Loucy (cell line): ENCODE data around the gene SORCS2.

ENCODE experiments used
- H2AFZ ChIP-seq: fragments of 200-600 bp; sonication (generic); 2 replicates; pipeline ENCODE4 v1.6.0; 2016; ENCODE audit warnings: antibody characterized with exemption, mild to moderate bottlenecking, low read length, moderate library complexity
- H3F3A ChIP-seq: fragments of 200-600 bp; 2 replicates; pipeline ENCODE4 v1.6.0; 2016; ENCODE audit warnings: antibody characterized with exemption, low read depth, mild to moderate bottlenecking
- H3K27me3 ChIP-seq: fragments of 200-600 bp; sonication (generic); 2 replicates; pipeline ENCODE4 v1.6.1; 2014; ENCODE audit warnings: low read length, mild to moderate bottlenecking; ENCODE audit not compliant: insufficient read depth, poor library complexity, severe bottlenecking
- H3K36me3 ChIP-seq: fragments of 200-600 bp; sonication (generic); 2 replicates; pipeline ENCODE4 v1.6.1; 2016; ENCODE audit warnings: low read length; ENCODE audit not compliant: insufficient read depth
- H3K4me1 ChIP-seq: fragments of 200-600 bp; sonication (generic); 2 replicates; pipeline ENCODE4 v1.5.1; 2014; ENCODE audit warnings: low read length, mild to moderate bottlenecking; ENCODE audit not compliant: insufficient read depth, poor library complexity, severe bottlenecking
- H3K4me2 ChIP-seq: fragments of 200-600 bp; sonication (generic); 2 replicates; pipeline ENCODE4 v1.6.0; 2014; ENCODE audit warnings: antibody characterized with exemption, low read length, low read depth, mild to moderate bottlenecking; ENCODE audit not compliant: poor library complexity, severe bottlenecking
- H3K4me3 ChIP-seq: fragments of 200-600 bp; sonication (generic); 2 replicates; pipeline ENCODE4 v1.5.1; 2014; ENCODE audit warnings: low read length, mild to moderate bottlenecking, mixed read lengths; ENCODE audit not compliant: poor library complexity, severe bottlenecking
- H3K79me2 ChIP-seq: fragments of 200-600 bp; sonication (generic); 2 replicates; pipeline ENCODE4 v1.6.1; 2014; ENCODE audit warnings: low read length; ENCODE audit not compliant: insufficient read depth
- H3K9ac ChIP-seq: fragments of 200-600 bp; sonication (generic); 2 replicates; pipeline ENCODE4 v1.6.0; 2014; ENCODE audit warnings: mild to moderate bottlenecking, low read depth, low read length, moderate library complexity; ENCODE audit not compliant: poor library complexity, severe bottlenecking
- H3K9me2 ChIP-seq: fragments of 200-600 bp; sonication (generic); replicated peaks from 2 replicates; pipeline ENCODE4 v1.6.1; 2016; ENCODE audit warnings: low read depth, low read length, mixed read lengths
- H3K9me3 ChIP-seq: fragments of 200-600 bp; sonication (generic); 2 replicates; pipeline ENCODE4 v1.6.1; 2014; ENCODE audit warnings: mild to moderate bottlenecking, antibody characterized with exemption, low read length, low read depth; ENCODE audit not compliant: insufficient read depth
- H4K20me1 ChIP-seq: fragments of 200-600 bp; sonication (generic); 2 replicates; pipeline ENCODE4 v1.6.0; 2014; ENCODE audit warnings: antibody characterized with exemption, low read length, mild to moderate bottlenecking; ENCODE audit not compliant: insufficient read depth, poor library complexity, severe bottlenecking
- CTCF ChIP-seq: fragments of 200-600 bp; sonication (generic); conservative IDR thresholded peaks from 2 replicates; pipeline ENCODE4 v1.5.1; 2014; ENCODE audit warnings: mild to moderate bottlenecking, antibody characterized with exemption, low read length
- EZH2phosphoT487 ChIP-seq: fragments of 200-600 bp; IDR thresholded peaks from 2 replicates; pipeline ENCODE4 v1.6.1; 2018; ENCODE audit warnings: antibody characterized with exemption, mild to moderate bottlenecking, moderate library complexity, borderline replicate concordance

Gene SORCS2

GRCh38 chr4:7473081-7473480 is 280.7 kb downstream of the SORCS2 start:
- Histone ChIP-seq H2AFZ (no peak overlapping the region), H3K27me3 (no peaks in the 10 kb centered on the region), H3K79me2 (no peaks in the 10 kb centered on the region), H3F3A (no peaks in the 10 kb centered on the region), H3K4me2 (no peak overlapping the region), H3K9me2 (no peaks in the 10 kb centered on the region), H4K20me1 (no peaks in the 10 kb centered on the region), H3K9ac (no peak overlapping the region), H3K4me1 (no peaks in the 10 kb centered on the region), H3K4me3 (no peak overlapping the region), H3K9me3 (peaks cover 10% of the 10 kb centered on the region; the same call in 1 of the 2 replicates), H3K36me3 (no peaks in the 10 kb centered on the region)
- TF ChIP-seq CTCF (no peak), EZH2phosphoT487 (no peak)

GRCh38 chr4:7474320-7474719 is 282.0 kb downstream of the SORCS2 start:
- Histone ChIP-seq H3K4me2 (no peak overlapping the region), H3K9me3 (peaks cover 4% of the 10 kb centered on the region; the same call in 1 of the 2 replicates), H3K79me2 (no peaks in the 10 kb centered on the region), H3K27me3 (no peaks in the 10 kb centered on the region), H3K9me2 (no peaks in the 10 kb centered on the region), H3K4me1 (no peaks in the 10 kb centered on the region), H3K9ac (no peak overlapping the region), H3K4me3 (no peak overlapping the region), H4K20me1 (no peaks in the 10 kb centered on the region), H2AFZ (no peak overlapping the region), H3F3A (no peaks in the 10 kb centered on the region), H3K36me3 (no peaks in the 10 kb centered on the region)
- TF ChIP-seq CTCF, result no peak
- TF ChIP-seq EZH2phosphoT487, result no peak

- H3K4me3 ChIP-seq, result no peak overlapping the region
Measured at GRCh38 chr4:7475207-7475606, 282.9 kb downstream of the SORCS2 start.

More at GRCh38 chr4:7475207-7475606, 282.9 kb downstream of the SORCS2 start:
- H3K9me2 ChIP-seq, result no peaks in the 10 kb centered on the region
- no peaks in the 10 kb centered on the region for H3K79me2 ChIP-seq
- peaks cover 8% of the 10 kb centered on the region; the same call in 1 of the 2 replicates for H3K9me3 ChIP-seq
- H3K4me2 ChIP-seq, result no peak overlapping the region
- no peaks in the 10 kb centered on the region for H3K27me3 ChIP-seq
- no peaks in the 10 kb centered on the region for H3K4me1 ChIP-seq
- H2AFZ ChIP-seq, result no peak overlapping the region
- H3K36me3 ChIP-seq, result no peaks in the 10 kb centered on the region
- TF ChIP-seq EZH2phosphoT487, result no peak
- TF ChIP-seq CTCF, result no peak
- no peaks in the 10 kb centered on the region for H3F3A ChIP-seq
- no peak overlapping the region for H3K9ac ChIP-seq
- no peaks in the 10 kb centered on the region for H4K20me1 ChIP-seq
